ENCODE results near the gene RAI1.

DNA sequence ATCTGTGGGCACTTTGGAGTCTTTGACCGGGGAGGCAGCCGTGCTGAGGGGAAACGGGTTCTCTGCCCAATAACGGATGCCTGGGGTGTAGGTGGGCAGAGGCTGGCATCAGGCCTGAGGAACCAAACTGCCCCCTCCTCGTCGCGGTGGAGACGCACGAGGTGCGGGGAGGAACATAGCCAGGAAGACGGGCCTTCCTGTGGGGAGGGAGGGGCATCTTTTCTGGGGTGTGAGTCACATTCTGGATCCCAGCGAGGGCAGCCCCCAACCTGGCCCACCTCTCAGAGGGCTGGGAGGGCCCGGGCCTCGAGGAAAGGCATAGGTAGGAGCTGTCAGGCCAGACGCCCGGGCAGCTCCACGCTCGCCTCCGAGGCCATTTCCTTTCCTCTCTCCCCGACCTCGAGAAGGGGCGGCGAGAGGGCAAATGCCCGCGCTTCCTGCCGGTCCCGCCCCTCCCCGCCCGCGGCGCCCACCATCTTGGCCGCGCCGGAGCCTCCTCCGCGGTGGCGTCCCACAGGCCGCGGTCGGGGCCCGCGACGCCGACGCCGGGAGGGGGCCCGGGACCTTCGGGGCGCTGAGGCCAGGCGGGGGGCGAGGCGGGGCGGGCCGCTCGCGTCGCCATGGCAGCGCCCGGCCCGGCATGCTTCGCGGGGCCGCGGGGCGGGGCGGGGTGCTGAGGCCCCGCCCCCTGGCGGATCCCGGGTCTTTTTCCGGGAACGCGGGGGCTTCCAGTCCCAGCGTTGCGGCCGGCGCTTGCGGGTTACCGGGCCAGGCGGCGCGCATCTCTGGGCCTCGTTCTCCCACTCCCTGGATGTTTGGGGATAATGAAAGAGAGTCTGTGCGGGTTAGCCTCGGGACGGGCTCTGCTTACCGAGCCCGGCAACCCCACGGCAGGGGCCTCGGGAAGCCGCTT is 13.2 kb downstream of the RAI1 start:
- TF ChIP-seq, protein P1, sequence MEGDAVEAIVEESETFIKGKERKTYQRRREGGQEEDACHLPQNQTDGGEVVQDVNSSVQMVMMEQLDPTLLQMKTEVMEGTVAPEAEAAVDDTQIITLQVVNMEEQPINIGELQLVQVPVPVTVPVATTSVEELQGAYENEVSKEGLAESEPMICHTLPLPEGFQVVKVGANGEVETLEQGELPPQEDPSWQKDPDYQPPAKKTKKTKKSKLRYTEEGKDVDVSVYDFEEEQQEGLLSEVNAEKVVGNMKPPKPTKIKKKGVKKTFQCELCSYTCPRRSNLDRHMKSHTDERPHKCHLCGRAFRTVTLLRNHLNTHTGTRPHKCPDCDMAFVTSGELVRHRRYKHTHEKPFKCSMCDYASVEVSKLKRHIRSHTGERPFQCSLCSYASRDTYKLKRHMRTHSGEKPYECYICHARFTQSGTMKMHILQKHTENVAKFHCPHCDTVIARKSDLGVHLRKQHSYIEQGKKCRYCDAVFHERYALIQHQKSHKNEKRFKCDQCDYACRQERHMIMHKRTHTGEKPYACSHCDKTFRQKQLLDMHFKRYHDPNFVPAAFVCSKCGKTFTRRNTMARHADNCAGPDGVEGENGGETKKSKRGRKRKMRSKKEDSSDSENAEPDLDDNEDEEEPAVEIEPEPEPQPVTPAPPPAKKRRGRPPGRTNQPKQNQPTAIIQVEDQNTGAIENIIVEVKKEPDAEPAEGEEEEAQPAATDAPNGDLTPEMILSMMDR (conservative IDR thresholded peaks at IDR 0.05; ENCODE audit: low read depth in 2 of 2): no peak
- TF ChIP-seq POLR2AphosphoS5 (IDR thresholded peaks at IDR 0.05; ENCODE audit: low read depth): peak; percentile 40; the same call in 1 of the 2 replicates

Measured in GM23338 (cell line).